Effector memory CD4-positive, alpha-beta T cell (primary cell): Measurements from ENCODE around the gene STX3.
A peak's percentile ranks its signal among the peaks of the same experiment; 100 is the strongest.

Source experiments
- DNase-seq, 3 donors: peaks; one replicate each; pipeline ENCODE4 v3.0.0-alpha.2; 2020
- H3K27ac ChIP-seq: 2 replicates; pipeline ENCODE4 v1.7.0; 2013; ENCODE audit warnings: mild to moderate bottlenecking, low read length, moderate library complexity; ENCODE audit not compliant: insufficient read depth, poor library complexity, severe bottlenecking
- H3K27me3 ChIP-seq: replicated peaks from 2 replicates; pipeline ENCODE4 v1.7.0; 2013; ENCODE audit warnings: mild to moderate bottlenecking, low read length; ENCODE audit not compliant: insufficient read depth, control insufficient read depth, poor library complexity, severe bottlenecking
- H3K36me3 ChIP-seq: 2 replicates; pipeline ENCODE4 v1.7.0; 2013; ENCODE audit warnings: mild to moderate bottlenecking, low read length, moderate library complexity; ENCODE audit not compliant: control insufficient read depth, insufficient read depth
- H3K4me1 ChIP-seq: 2 replicates; pipeline ENCODE4 v1.7.0; 2013; ENCODE audit warnings: low read length, mild to moderate bottlenecking; ENCODE audit not compliant: control insufficient read depth, insufficient read depth, poor library complexity, severe bottlenecking
- H3K4me3 ChIP-seq: 2 replicates; pipeline ENCODE4 v1.7.0; 2013; ENCODE audit warnings: low read length, low read depth, mild to moderate bottlenecking; ENCODE audit not compliant: insufficient read depth, poor library complexity, severe bottlenecking
- H3K9me3 ChIP-seq: 2 replicates; pipeline ENCODE4 v1.7.0; 2013; ENCODE audit warnings: mild to moderate bottlenecking, low read length, moderate library complexity; ENCODE audit not compliant: control insufficient read depth

The STX3 gene

DNA sequence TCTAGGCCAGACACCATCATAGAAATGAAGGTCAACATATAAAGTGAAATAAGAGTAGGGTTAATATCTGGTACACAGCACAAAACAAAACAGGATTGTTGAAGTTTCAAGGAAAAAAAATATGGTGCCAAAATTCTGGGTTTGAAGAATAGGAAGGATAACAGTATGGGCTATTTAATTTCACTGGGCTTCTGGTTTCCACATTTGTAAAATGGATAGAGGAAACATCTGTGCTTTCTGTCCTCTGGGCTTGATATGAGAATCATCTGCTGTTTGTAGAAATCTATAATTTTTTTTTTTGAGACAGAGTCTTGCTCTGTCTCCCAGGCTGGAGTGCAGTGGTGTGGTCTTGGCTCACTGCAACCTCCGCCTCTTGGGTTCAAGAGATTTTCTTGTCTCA lies 27.8 kb upstream of the STX3 start:
- Histone ChIP-seq H3K27ac (no peak overlapping the region), H3K9me3 (no peaks in the 10 kb centered on the region), H3K4me3 (no peak overlapping the region), H3K27me3 (peaks cover 3% of the 10 kb centered on the region), H3K4me1 (no peaks in the 10 kb centered on the region), H3K36me3 (no peaks in the 10 kb centered on the region)
- no peak for DNase-seq

DNA sequence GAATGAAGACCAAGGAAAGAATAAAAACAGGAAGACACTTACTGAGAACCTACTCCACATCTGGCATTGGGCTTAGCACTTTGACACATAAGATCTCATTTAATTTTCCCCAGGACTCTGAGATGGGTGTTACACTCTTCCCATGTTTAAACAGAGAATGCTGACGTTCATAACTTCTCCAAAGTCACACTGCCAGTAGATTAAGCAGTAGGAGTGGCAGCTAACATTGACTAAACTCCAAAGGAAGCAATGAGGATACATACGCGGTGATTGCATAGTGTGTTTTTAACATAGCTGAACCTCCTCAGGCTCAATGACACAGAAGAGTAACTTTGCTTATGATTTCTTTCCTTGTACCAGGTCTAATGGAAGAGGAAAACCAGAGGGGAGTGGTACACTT lies 27.0 kb upstream of the STX3 start:
- no peak for DNase-seq
- Histone ChIP-seq H3K27me3 (peaks cover under 1% of the 10 kb centered on the region), H3K4me3 (no peak overlapping the region), H3K27ac (no peak overlapping the region), H3K9me3 (no peaks in the 10 kb centered on the region), H3K4me1 (no peaks in the 10 kb centered on the region), H3K36me3 (no peaks in the 10 kb centered on the region)

DNA sequence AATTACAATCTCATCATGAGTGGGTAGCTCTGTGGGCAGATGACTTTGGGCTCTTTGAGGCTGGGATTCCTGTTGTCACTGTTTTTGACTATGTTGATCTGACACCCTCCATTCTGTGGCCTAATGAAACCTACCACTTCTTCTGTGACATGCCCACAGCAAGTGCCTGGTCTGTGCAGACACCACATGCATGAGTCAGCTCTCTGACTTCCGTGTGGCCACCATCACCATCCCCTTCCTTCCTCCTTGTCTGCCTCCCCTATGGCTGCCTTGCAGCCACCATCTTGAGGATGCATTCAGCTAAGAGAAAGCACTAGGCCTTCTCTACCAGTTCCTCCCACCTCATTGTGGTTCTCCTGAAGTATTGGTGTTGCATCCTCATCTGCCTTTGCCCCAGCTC lies 26.3 kb upstream of the STX3 start:
- no peak for DNase-seq

DNA sequence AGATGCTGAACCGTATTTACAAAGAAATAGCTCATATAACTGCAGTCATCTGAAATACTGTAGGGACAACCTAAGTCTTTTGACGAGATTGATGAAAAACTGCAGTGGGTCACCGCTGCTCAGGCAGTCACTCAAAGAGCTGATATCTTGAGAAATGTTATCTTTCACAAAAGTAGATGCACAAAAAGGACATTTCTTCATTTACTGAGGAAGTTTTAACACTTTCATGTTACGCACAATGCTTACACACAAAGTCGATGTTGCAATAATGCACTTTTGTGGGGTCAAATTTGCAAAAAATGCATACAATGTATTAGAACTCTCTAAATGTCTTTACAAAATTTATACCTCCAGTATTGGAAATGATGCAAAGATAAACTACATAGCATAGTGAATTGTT lies 25.3 kb upstream of the STX3 start:
- no peaks in the 10 kb centered on the region for H3K4me1 ChIP-seq
- DNase-seq = no peak
- H3K36me3 ChIP-seq = no peaks in the 10 kb centered on the region
- no peaks in the 10 kb centered on the region for H3K9me3 ChIP-seq
- no peak overlapping the region for H3K27ac ChIP-seq
- H3K4me3 ChIP-seq = no peak overlapping the region
- no peaks in the 10 kb centered on the region for H3K27me3 ChIP-seq

More for the DNA sequence above, 26.3 kb upstream of the STX3 start:
- Histone ChIP-seq H3K36me3 (no peaks in the 10 kb centered on the region), H3K4me1 (no peaks in the 10 kb centered on the region), H3K27ac (no peak overlapping the region), H3K27me3 (no peaks in the 10 kb centered on the region), H3K4me3 (no peak overlapping the region), H3K9me3 (no peaks in the 10 kb centered on the region)

DNA sequence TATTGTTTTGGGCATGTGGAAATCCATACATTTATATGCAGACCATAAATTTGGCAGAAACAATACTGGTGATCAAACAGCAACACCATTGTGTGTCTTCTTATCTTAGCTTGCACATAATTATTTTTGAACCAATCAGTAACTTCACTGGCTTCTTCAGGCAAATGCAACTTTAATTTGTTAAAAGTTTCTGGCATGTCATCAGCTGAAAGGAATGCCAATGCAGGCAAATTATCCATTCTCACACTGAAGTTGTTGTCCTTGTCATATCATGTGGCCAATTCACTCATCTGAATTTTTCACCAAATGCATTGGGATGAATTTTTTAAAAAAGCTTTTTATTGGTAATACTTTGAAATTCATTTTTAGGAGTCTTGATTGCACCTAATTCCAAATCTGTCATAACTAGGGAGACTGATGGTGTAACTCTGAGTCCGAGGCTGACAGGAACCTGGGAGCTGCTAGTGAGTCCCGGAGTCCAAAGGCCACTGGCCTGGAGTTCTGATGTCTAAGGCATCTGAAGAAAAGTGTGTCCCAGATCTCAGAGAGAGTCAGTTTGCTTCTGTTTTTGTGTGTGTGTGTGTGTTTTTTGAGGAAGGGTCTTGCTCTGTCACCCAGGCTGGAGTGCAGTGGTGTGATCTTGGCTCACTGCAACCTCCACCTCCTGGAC lies 24.1 kb upstream of the STX3 start:
- no peak overlapping the region for H3K4me3 ChIP-seq
- DNase-seq = no peak
- no peaks in the 10 kb centered on the region for H3K36me3 ChIP-seq
- H3K9me3 ChIP-seq = no peaks in the 10 kb centered on the region
- no peaks in the 10 kb centered on the region for H3K4me1 ChIP-seq
- no peak overlapping the region for H3K27ac ChIP-seq
- H3K27me3 ChIP-seq = no peaks in the 10 kb centered on the region

DNA sequence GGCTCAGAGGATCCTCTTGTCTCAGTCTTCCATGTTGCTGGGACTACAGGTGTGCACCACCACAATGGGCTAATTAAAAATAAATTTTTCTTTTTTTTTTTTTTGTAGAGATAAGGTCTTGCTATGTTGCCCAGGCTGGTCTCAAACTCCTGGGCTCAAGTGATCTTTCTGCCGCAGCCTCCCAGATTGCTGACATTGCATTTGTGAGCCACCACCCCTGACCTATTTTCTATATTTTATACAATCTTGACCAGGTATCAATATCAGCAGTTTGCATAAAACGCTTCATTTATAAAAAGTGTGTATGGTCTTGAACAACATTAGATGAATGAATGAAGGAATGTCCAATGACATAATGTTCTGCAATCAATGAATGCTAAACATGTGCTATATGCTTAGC lies 9.1 kb upstream of the STX3 start:
- Histone ChIP-seq H3K36me3 (no peaks in the 10 kb centered on the region), H3K4me3 (no peak overlapping the region), H3K4me1 (no peaks in the 10 kb centered on the region), H3K27me3 (no peaks in the 10 kb centered on the region), H3K27ac (no peak overlapping the region), H3K9me3 (no peaks in the 10 kb centered on the region)
- DNase-seq = no peak

DNA sequence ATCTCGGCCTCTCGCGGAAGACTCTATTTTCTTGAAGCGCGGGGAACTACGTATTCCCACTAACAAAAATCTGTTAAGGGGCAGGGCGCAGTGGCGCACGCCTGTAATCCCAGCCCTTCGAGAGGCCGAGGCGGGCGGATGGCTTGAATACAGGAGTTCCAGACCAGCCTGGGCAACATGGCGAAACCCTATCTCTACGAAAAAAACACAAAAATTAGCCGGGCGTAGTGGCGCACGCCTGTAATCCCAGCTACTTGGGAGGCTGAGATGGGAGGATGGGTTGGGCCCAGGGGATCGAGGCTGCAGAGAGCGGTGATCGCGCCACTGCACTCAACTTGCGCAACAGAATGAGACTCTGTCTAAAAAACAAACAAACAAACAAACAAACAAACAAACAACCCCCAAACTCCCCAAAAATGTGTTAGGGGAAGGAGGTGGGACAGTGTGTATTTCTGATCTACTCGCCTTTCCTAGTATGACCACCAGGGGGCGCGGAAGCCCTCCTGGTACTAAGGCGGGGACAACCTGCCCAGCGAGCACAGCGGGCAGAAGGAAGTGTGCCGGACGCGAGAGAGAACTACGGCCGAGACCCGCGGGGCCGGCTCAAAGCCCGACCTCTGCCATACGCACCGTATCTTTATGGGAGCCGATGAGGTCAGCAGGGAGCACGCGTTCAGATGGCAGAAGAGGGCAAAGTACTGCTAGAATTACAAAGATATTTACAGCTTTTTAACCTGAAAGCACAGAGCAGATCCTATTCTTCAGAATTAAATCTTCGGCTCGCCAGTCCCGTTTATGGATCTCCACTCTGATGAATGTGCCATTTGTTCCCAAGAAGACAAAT lies 1.3 kb upstream of the STX3 start:
- no peaks in the 10 kb centered on the region for H3K27me3 ChIP-seq
- H3K36me3 ChIP-seq = no peaks in the 10 kb centered on the region
- H3K27ac ChIP-seq = no peak overlapping the region
- peak overlapping the region; percentile 91 for H3K4me3 ChIP-seq
- peak; percentile 62 to 76 (median 68) for DNase-seq
- peaks cover 17% of the 10 kb centered on the region for H3K4me1 ChIP-seq
- H3K9me3 ChIP-seq = no peaks in the 10 kb centered on the region

DNA sequence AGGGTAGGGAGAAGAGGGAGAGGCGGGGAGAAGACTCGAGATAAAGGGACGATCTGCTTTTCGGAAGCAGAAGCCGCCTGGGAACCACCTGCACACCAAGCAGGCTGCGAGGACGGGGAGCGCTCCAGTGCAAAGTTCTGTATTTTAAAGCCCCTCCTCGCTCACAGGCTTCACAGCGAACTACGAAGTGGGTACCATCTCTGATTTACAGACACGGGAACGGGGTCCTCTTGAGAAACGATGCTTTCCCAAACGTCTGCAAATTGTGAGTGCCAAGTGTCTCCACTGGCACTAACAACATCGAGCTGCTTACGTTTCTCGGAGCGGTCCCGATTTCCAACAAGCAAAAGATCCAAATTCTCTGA lies 700 bp upstream of the STX3 start:
- no peaks in the 10 kb centered on the region for H3K27me3 ChIP-seq
- H3K27ac ChIP-seq = no peak overlapping the region
- peak in 1 of 3 donors; percentile 2 for DNase-seq
- no peaks in the 10 kb centered on the region for H3K9me3 ChIP-seq
- no peaks in the 10 kb centered on the region for H3K36me3 ChIP-seq
- peaks cover 17% of the 10 kb centered on the region for H3K4me1 ChIP-seq
- peak overlapping the region; percentile 91 for H3K4me3 ChIP-seq

DNA sequence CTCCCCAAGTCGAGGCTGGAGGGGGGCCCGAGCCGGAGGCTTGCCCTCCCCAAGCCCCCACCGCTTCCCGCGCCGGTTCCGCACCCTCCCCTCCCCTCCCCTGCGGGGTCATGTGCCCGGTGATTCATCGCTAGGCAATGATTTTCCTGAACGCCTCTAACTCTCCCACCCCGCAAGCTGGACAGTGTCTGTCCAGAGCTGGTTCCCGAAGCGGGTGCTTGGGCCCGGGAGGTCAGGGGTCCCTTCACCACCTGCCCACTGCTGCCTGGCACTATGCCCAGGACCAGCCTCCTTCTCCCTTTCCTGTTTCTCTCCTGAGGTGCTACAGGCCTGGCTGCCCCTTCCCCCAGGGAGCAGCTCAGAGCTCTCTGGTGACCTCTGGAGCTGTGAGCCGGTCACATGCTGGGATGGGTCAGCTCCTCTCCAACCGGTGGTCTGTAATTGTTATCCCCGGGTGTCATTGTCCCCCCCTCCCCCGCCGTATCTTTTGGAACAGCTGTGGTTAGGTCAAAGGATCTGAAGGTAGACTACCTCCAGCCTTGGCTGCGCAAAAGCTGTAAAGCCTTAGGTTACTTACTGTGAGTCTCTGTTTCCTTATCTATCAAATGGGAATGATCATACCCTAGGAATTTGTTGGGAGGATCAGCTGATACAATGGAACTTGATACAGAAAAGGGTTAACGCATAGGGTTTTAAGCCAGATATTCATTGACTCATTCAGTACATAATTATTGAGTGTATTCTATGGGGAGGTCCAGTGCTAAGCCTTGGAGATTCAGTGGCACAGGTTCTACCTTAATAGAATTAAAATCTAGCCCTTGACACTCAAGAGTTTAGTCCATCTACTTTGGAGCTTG lies 753 bp downstream of the STX3 start:
- Histone ChIP-seq H3K27ac (no peak overlapping the region), H3K4me3 (peak overlapping the region; percentile 91), H3K36me3 (no peaks in the 10 kb centered on the region), H3K4me1 (peaks cover 17% of the 10 kb centered on the region), H3K9me3 (no peaks in the 10 kb centered on the region), H3K27me3 (no peaks in the 10 kb centered on the region)
- peak; percentile 42 to 48 (median 42) for DNase-seq

DNA sequence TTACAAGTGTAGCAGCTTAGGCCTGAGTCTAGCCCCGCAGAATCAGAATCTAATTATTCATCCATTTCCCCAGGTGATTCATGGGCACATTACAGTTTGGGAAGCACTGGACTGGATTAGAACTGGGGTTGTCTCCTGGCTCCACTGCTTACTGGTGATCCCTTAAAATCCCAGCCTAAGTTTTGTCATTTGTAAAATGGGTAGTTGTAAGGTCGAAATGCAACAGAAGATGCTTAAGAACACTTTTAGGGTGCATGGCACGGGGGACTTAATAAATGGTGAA lies 1.3 kb downstream of the STX3 start:
- H3K9me3 ChIP-seq = no peaks in the 10 kb centered on the region
- no peak for DNase-seq
- peaks cover 17% of the 10 kb centered on the region for H3K4me1 ChIP-seq
- no peaks in the 10 kb centered on the region for H3K27me3 ChIP-seq
- H3K27ac ChIP-seq = no peak overlapping the region
- no peaks in the 10 kb centered on the region for H3K36me3 ChIP-seq
- H3K4me3 ChIP-seq = no peak overlapping the region
